HepG2 (cell line): Measurements from ENCODE around the gene PLVAP. TPM values are rescaled to one million over a fixed set of nuclear protein-coding genes. Genes with fewer than 3 reads are reported as not detected.

Source experiments
- ATAC-seq: fragments of 200-7000 bp; cut with Tn5 transposase; 3 replicates; pipeline ENCODE4 v1.9.1; 2020; ENCODE audit warnings: mild to moderate bottlenecking, moderate library complexity
- BruUV-seq: library from RNA; stranded (reverse); fragments of 400-500 nt; replicated peaks from 2 replicates; lab custom pipeline; 2021; lab: Mats Ljungman, UMichigan
- CTCF ChIA-PET: fragments of 300-600 bp; formaldehyde crosslinking; extraction: SDS; loops from one replicate; lab custom pipeline; 2021; ENCODE audit warnings: low total read pairs, inconsistent platforms, low intra/inter-chr PET ratio; lab: Yijun Ruan, JAX
- POLR2A ChIA-PET: fragments of 350-600 bp; sonication (Branson Sonifier 250); formaldehyde crosslinking; loops from one replicate; lab custom pipeline; 2020; ENCODE audit warnings: antibody characterized with exemption, inconsistent platforms; lab: Yijun Ruan, JAX
- DNase-seq: peaks from one replicate; pipeline ENCODE4 v3.0.0-alpha.2; 2015; ENCODE audit warnings: low spot score
- FAIRE-seq: peaks from 3 replicates; lab custom pipeline; 2011; peaks lifted over from hg19 to GRCh38; lab: Jason Lieb, UNC
- H2AFZ ChIP-seq: one replicate; pipeline ENCODE4 v1.6.1; 2011; ENCODE audit warnings: low read length, inconsistent platforms
- H3K27ac ChIP-seq: fragments of 300-600 bp; 3 replicates; pipeline ENCODE4 v1.8.0; 2011; ENCODE audit warnings: mixed run types, mild to moderate bottlenecking, mixed read lengths, low read length, inconsistent platforms; ENCODE audit not compliant: insufficient read depth; ENCODE audit errors: extremely low read length
- H3K27me3 ChIP-seq, 2 experiments: fragments of 200-600 bp in 1 of 2; 2 replicates in 1 of 2; 3 replicates in 1 of 2; pipeline versions ENCODE4 v1.6.0 to v1.8.0; 2011; ENCODE audit warnings: low read length in 2 of 2, mild to moderate bottlenecking in 2 of 2, moderate library complexity in 2 of 2, inconsistent platforms in 1 of 2; ENCODE audit not compliant: insufficient read depth in 2 of 2, control insufficient read depth in 1 of 2
- H3K36me3 ChIP-seq, 2 experiments: fragments of 200-600 bp in 1 of 2; replicated peaks in 1 of 2; 2 replicates in 1 of 2; 3 replicates in 1 of 2; pipeline versions ENCODE4 v1.5.1 to v1.8.0; 2011; ENCODE audit warnings: low read length in 2 of 2, inconsistent platforms in 1 of 2; ENCODE audit not compliant: insufficient read depth in 2 of 2, control insufficient read depth in 1 of 2
- H3K4me1 ChIP-seq: 2 replicates; pipeline ENCODE4 v1.5.1; 2012; ENCODE audit warnings: low read length, inconsistent platforms; ENCODE audit not compliant: insufficient read depth
- H3K4me2 ChIP-seq: 2 replicates; pipeline ENCODE4 v1.6.0; 2011; ENCODE audit warnings: low read depth, low read length, inconsistent platforms
- H3K4me3 ChIP-seq, 3 experiments: fragments of 200-600 bp in 1 of 3; sonication (generic), shearing (Covaris generic) in 1 of 3; replicated peaks in 1 of 3; 2 replicates each; pipeline ENCODE4 v1.5.1; 2011 to 2016; ENCODE audit warnings: low read length in 3 of 3, inconsistent platforms in 2 of 3, low read depth in 2 of 3, mild to moderate bottlenecking in 2 of 3, control low read depth in 1 of 3, mixed read lengths in 1 of 3; ENCODE audit not compliant: insufficient read depth in 1 of 3
- H3K79me2 ChIP-seq: one replicate; pipeline ENCODE4 v1.6.1; 2011; ENCODE audit warnings: low read length, inconsistent platforms; ENCODE audit not compliant: insufficient read depth
- H3K9ac ChIP-seq: 2 replicates; pipeline ENCODE4 v1.6.0; 2011; ENCODE audit warnings: mild to moderate bottlenecking, low read depth, low read length, inconsistent platforms; ENCODE audit not compliant: insufficient read depth
- H3K9me3 ChIP-seq: 2 replicates; pipeline ENCODE4 v1.5.1; 2012; ENCODE audit warnings: mild to moderate bottlenecking, low read length
- H4K20me1 ChIP-seq: 2 replicates; pipeline ENCODE4 v1.6.0; 2011; ENCODE audit warnings: inconsistent platforms, mild to moderate bottlenecking, low read length, moderate library complexity; ENCODE audit not compliant: insufficient read depth
- CHD2 ChIP-seq: IDR thresholded peaks from 2 replicates; pipeline ENCODE4 v1.6.1; 2011; ENCODE audit warnings: low read depth, low read length, improper control_type of control experiment
- ZBTB33 ChIP-seq: sonication (generic); formaldehyde crosslinking; IDR thresholded peaks from 2 replicates; pipeline ENCODE4 v1.4.0; 2020; ENCODE audit warnings: missing genetic modification reagents
- whole genome bisulfite sequencing: methylation state at CpG from one replicate; pipeline ENCODE4 v1.1.6; 2017; ENCODE audit warnings: low lambda C conversion rate; 5-methylcytosine and 5-hydroxymethylcytosine counted together
- in situ Hi-C: cut with HindIII; loops from 2 replicates; pipeline ENCODE4 v1.10.0; 2017; ENCODE audit warnings: low pct_unique_long_range_greater_than_20kb; ENCODE audit not compliant: extremely low pct_ligation_motif_present
- intact Hi-C: fragments of 100-400 bp; cut with micrococcal nuclease; formaldehyde crosslinking; loops from one replicate; pipeline ENCODE4 v1.10.0; 2022; ENCODE audit not compliant: unreplicated experiment
- polyA plus RNA-seq, 8 experiments: library from polyadenylated mRNA; depleted of rRNA in 3 of 8; stranded (reverse) in 7 of 8; unstranded in 1 of 8; fragments of >200 nt; fragmentation: Illumina TruSeq in 4 of 8; extraction: Trizol in 4 of 8; gene quantifications; 2 replicates each; pipeline versions ENCODE4 v1.2.1 to v1.2.3, GENCODE V29; 2011 to 2016; ENCODE audit warnings: low read depth in 4 of 8, missing spikeins in 1 of 8, mixed read lengths in 1 of 8; ENCODE audit not compliant: insufficient read depth in 1 of 8
- total RNA-seq, 5 experiments: library from RNA; depleted of rRNA; stranded (reverse); fragments of >200 nt; fragmentation: Illumina TruSeq; extraction: Trizol; gene quantifications; 2 replicates each; pipeline ENCODE4 v1.2.3, GENCODE V29; 2016; ENCODE audit warnings: low read depth in 1 of 5
- TF ChIP-seq, protein P1 (sequence below): sonication (generic); formaldehyde crosslinking; IDR thresholded peaks from 2 replicates; pipeline ENCODE4 v1.4.0; 2020; ENCODE audit warnings: missing genetic modification reagents

The PLVAP gene
- total and polyA plus RNA-seq, 2 of the 13 experiments (the other 11 are each of a cell fraction or from before 2014, with no cell fraction given): 0.26 TPM; not detected in 1

GRCh38 chr19:17329366-17330261, 47.5 kb downstream of the PLVAP start:
- 96% methylated on average over 40 of the region's 51 CpGs for WGBS
- DNase-seq (no peak), ATAC-seq (no peak), FAIRE-seq (no peak)
- H3K9me3 ChIP-seq: no peaks in the 10 kb centered on the region
- BruUV-seq: no TSS peak
- no peaks in the 10 kb centered on the region for H3K27me3 ChIP-seq
- no peaks in the 10 kb centered on the region for H3K79me2 ChIP-seq
- no peak overlapping the region for H3K27ac ChIP-seq
- ChIA-PET POLR2A (no interaction called here), CTCF (no interaction called here)
- intact Hi-C loops (no loop called here), in situ Hi-C loops (no loop called here)
- no peak overlapping the region for H2AFZ ChIP-seq
- H3K4me1 ChIP-seq: peaks cover 26% of the 10 kb centered on the region
- no peak overlapping the region for H3K4me2 ChIP-seq
- H3K9ac ChIP-seq: no peak overlapping the region
- H3K4me3 ChIP-seq: no peak overlapping the region
- peak; percentile 61; the same call in 1 of the 2 replicates for TF ChIP-seq ZBTB33 (CRISPR knock-in tag)
- TF ChIP-seq, protein P1, sequence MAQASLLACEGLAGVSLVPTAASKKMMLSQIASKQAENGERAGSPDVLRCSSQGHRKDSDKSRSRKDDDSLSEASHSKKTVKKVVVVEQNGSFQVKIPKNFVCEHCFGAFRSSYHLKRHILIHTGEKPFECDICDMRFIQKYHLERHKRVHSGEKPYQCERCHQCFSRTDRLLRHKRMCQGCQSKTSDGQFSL: no peak
- TF ChIP-seq CHD2: no peak
- no peaks in the 10 kb centered on the region for H3K36me3 ChIP-seq
- H4K20me1 ChIP-seq: no peaks in the 10 kb centered on the region
